ENCODE data around the gene TMC4. TPM values are rescaled to one million over a fixed set of nuclear protein-coding genes. Genes with fewer than 3 reads are reported as not detected.

The TMC4 gene
- total and polyA plus RNA-seq, 2 donors (not counting 1 experiment from before 2014, with no cell fraction given), result 0.25 to 0.33 TPM

DNA sequence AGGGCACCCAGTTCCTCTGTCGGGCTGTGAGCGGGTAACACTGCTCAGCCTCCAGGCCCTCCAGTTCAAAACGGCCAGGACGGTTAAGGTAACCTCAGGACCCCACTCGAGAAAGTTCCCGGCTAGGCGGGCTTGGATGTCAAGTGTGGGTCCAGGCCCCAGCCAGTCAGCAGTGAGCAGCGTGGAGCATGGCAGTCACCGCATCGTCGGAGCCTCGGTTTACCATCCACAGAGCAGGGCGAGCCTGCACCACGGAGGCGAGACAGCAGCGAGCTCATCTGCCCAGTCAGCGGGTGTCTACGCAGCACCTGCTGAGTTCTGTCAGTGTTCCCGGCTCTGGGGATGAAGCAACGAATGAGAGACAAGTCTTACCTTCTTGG, 43.4 kb downstream of the TMC4 start:
- H3K27ac ChIP-seq (ENCODE audit: insufficient read depth, low read length), result no peak overlapping the region
- H2AFZ ChIP-seq (ENCODE audit: low read length), result no peak overlapping the region
- H3K36me3 ChIP-seq (ENCODE audit: control insufficient read depth, insufficient read depth, low read length), result peaks cover 21% of the 10 kb centered on the region
- no peaks in the 10 kb centered on the region for H3K9me3 ChIP-seq (ENCODE audit: control insufficient read depth, insufficient read depth, low read depth, low read length)
- H3K4me3 ChIP-seq (replicated peaks in 1 of 4; ENCODE audit: control extremely low read depth in 1 of 4, insufficient read depth in 1 of 4, low read depth in 3 of 4, low read length in 4 of 4), result no peak overlapping the region
- TF ChIP-seq EZH2 (IDR thresholded peaks at IDR 0.05; ENCODE audit: low read length, missing control alignments) (no peak), CTCF (conservative IDR thresholded peaks at IDR 0.05 in 1 of 2, IDR thresholded peaks at IDR 0.05 in 1 of 2; ENCODE audit: low read depth in 1 of 2, low read length in 2 of 2) (no peak)
- H3K9ac ChIP-seq (ENCODE audit: insufficient read depth, low read length), result no peak overlapping the region
- no peak for DNase-seq (ENCODE audit: low read depth in 2 of 2)
- no peaks in the 10 kb centered on the region for H3K79me2 ChIP-seq (ENCODE audit: control insufficient read depth, insufficient read depth, low read length)
- H3K27me3 ChIP-seq (ENCODE audit: control insufficient read depth, insufficient read depth, low read length), result no peaks in the 10 kb centered on the region
- H3K4me1 ChIP-seq (ENCODE audit: control insufficient read depth, extremely low read depth, insufficient read depth, low read length), result no peaks in the 10 kb centered on the region
- no peaks in the 10 kb centered on the region for H4K20me1 ChIP-seq (ENCODE audit: control insufficient read depth, extremely low read depth, insufficient read depth, low read length)
- H3K4me2 ChIP-seq (ENCODE audit: extremely low read depth, insufficient read depth, low read length), result no peak overlapping the region

DNA sequence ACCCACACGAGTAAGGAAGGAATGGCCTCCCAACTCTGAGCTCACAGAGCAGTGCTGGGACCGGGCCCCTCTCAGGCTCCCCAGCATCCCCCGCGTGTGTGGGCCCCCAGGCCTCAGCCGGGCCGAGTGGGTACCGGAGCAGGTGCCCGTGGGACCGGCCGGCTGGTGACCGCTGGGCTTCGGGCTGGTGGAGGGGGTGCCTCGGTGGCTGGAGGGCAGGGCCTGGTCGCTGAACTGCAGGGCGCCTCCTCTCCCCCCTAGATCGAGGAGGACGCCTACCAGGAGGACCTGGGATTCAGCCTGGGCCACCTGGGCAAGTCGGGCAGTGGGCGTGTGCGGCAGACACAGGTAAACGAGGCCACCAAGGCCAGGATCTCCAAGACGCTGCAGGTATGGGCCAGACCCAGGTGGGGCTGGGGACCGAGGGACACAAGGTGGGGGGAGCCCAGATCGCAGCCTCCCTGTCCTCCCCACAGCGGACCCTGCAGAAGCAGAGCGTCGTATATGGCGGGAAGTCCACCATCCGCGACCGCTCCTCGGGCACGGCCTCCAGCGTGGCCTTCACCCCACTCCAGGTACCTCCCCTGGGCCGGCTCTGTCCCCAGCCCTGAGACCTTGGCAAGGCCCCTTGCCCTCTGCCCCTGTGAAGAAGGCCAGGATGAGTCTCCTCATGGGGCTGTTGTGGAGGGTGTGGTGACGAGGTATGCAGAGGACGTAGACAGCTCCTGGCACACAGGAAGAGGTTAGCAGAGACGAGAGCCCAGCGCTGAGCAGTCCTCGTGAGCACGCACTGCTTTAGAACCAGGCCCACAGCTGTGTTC, 44.0 kb downstream of the TMC4 start:
- Histone ChIP-seq H3K9me3 (ENCODE audit: control insufficient read depth, insufficient read depth, low read depth, low read length) (no peaks in the 10 kb centered on the region), H2AFZ (ENCODE audit: low read length) (no peak overlapping the region), H3K4me2 (ENCODE audit: extremely low read depth, insufficient read depth, low read length) (no peak overlapping the region), H3K36me3 (ENCODE audit: control insufficient read depth, insufficient read depth, low read length) (peaks cover 21% of the 10 kb centered on the region), H3K4me3 (replicated peaks in 1 of 4; ENCODE audit: control extremely low read depth in 1 of 4, insufficient read depth in 1 of 4, low read depth in 3 of 4, low read length in 4 of 4) (no peak overlapping the region), H3K27ac (ENCODE audit: insufficient read depth, low read length) (no peak overlapping the region), H3K79me2 (ENCODE audit: control insufficient read depth, insufficient read depth, low read length) (no peaks in the 10 kb centered on the region), H3K4me1 (ENCODE audit: control insufficient read depth, extremely low read depth, insufficient read depth, low read length) (no peaks in the 10 kb centered on the region), H4K20me1 (ENCODE audit: control insufficient read depth, extremely low read depth, insufficient read depth, low read length) (no peaks in the 10 kb centered on the region), H3K27me3 (ENCODE audit: control insufficient read depth, insufficient read depth, low read length) (no peaks in the 10 kb centered on the region), H3K9ac (ENCODE audit: insufficient read depth, low read length) (no peak overlapping the region)
- TF ChIP-seq CTCF (conservative IDR thresholded peaks at IDR 0.05 in 1 of 2, IDR thresholded peaks at IDR 0.05 in 1 of 2; ENCODE audit: low read depth in 1 of 2, low read length in 2 of 2) (no peak), EZH2 (IDR thresholded peaks at IDR 0.05; ENCODE audit: low read length, missing control alignments) (no peak)
- no peak for DNase-seq (ENCODE audit: low read depth in 2 of 2)

DNA sequence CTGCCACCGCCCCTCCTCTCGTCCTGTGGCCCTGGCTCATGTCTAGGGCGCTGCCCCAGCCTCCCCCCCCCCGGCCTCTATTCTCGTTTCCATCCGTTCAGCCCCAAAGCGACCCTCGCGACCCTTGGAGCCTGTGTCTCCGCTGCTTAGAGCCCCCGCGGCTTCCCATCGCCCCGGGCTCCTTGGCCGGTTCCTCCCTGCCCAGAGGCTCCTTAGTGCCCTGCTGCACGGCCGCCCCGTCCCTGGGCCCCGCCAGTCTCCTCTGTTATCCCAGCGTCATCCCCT, 44.6 kb downstream of the TMC4 start:
- TF ChIP-seq CTCF (conservative IDR thresholded peaks at IDR 0.05 in 1 of 2, IDR thresholded peaks at IDR 0.05 in 1 of 2; ENCODE audit: low read depth in 1 of 2, low read length in 2 of 2) (no peak), EZH2 (IDR thresholded peaks at IDR 0.05; ENCODE audit: low read length, missing control alignments) (no peak)
- no peaks in the 10 kb centered on the region for H3K27me3 ChIP-seq (ENCODE audit: control insufficient read depth, insufficient read depth, low read length)
- no peak overlapping the region for H2AFZ ChIP-seq (ENCODE audit: low read length)
- no peaks in the 10 kb centered on the region for H4K20me1 ChIP-seq (ENCODE audit: control insufficient read depth, extremely low read depth, insufficient read depth, low read length)
- H3K4me2 ChIP-seq (ENCODE audit: extremely low read depth, insufficient read depth, low read length), result no peak overlapping the region
- H3K4me1 ChIP-seq (ENCODE audit: control insufficient read depth, extremely low read depth, insufficient read depth, low read length), result no peaks in the 10 kb centered on the region
- H3K36me3 ChIP-seq (ENCODE audit: control insufficient read depth, insufficient read depth, low read length), result peaks cover 25% of the 10 kb centered on the region
- no peak overlapping the region for H3K9ac ChIP-seq (ENCODE audit: insufficient read depth, low read length)
- H3K4me3 ChIP-seq (replicated peaks in 1 of 4; ENCODE audit: control extremely low read depth in 1 of 4, insufficient read depth in 1 of 4, low read depth in 3 of 4, low read length in 4 of 4), result no peak overlapping the region
- no peaks in the 10 kb centered on the region for H3K79me2 ChIP-seq (ENCODE audit: control insufficient read depth, insufficient read depth, low read length)
- no peak overlapping the region for H3K27ac ChIP-seq (ENCODE audit: insufficient read depth, low read length)
- no peak for DNase-seq (ENCODE audit: low read depth in 2 of 2)
- H3K9me3 ChIP-seq (ENCODE audit: control insufficient read depth, insufficient read depth, low read depth, low read length), result no peaks in the 10 kb centered on the region
